Brain microvascular endothelial cell (primary cell): ENCODE measurements around the gene KCNK1.

Source experiments
- DNase-seq: peaks from one replicate; pipeline ENCODE4 v3.0.0-alpha.2; 2020
- H3K27ac ChIP-seq: fragments of 250-450 bp; sonication (Bioruptor Pico); 2 replicates; pipeline ENCODE4 v1.5.1; 2020; ENCODE audit warnings: mild to moderate bottlenecking, moderate library complexity
- H3K27me3 ChIP-seq: fragments of 250-450 bp; sonication (Bioruptor Pico); replicated peaks from 2 replicates; pipeline ENCODE4 v1.5.1; 2020; ENCODE audit warnings: mild to moderate bottlenecking
- H3K36me3 ChIP-seq: fragments of 250-450 bp; sonication (Bioruptor Pico); replicated peaks from 2 replicates; pipeline ENCODE4 v1.5.1; 2020; ENCODE audit warnings: mild to moderate bottlenecking
- H3K4me3 ChIP-seq: 2 replicates; pipeline ENCODE4 v1.5.1; 2011; ENCODE audit warnings: low read depth, mild to moderate bottlenecking, control low read depth, low read length, moderate library complexity
- CTCF ChIP-seq: IDR thresholded peaks from 2 replicates; pipeline ENCODE4 v1.5.1; 2011; ENCODE audit warnings: low read depth, mild to moderate bottlenecking, moderate library complexity, low read length, control low read depth, inconsistent platforms; ENCODE audit errors: missing control alignments
- in situ Hi-C: cut with HindIII; loops from 2 replicates; pipeline ENCODE4 v1.10.0; 2017; ENCODE audit warnings: low sequenced_read_pairs, low pct_ligation_motif_present

The KCNK1 gene

GRCh38 chr1:233570706-233571105 lies 43.2 kb upstream of the KCNK1 start:
- in situ Hi-C loops, result no loop called here
- TF ChIP-seq CTCF, result no peak
- Histone ChIP-seq H3K27ac (no peak overlapping the region), H3K27me3 (no peaks in the 10 kb centered on the region), H3K36me3 (no peaks in the 10 kb centered on the region), H3K4me3 (no peak overlapping the region)
- DNase-seq, result no peak

- Histone ChIP-seq H3K27ac (no peak overlapping the region), H3K27me3 (no peaks in the 10 kb centered on the region), H3K36me3 (no peaks in the 10 kb centered on the region), H3K4me3 (no peak overlapping the region)
- DNase-seq, result no peak
- no peak for TF ChIP-seq CTCF
- in situ Hi-C loops, result no loop called here
These were observed 41.0 kb upstream of the KCNK1 start for GRCh38 chr1:233572896-233573295.

- no peak overlapping the region for H3K27ac ChIP-seq
- no peaks in the 10 kb centered on the region for H3K27me3 ChIP-seq
- DNase-seq, result no peak
- no peak overlapping the region for H3K4me3 ChIP-seq
- no peaks in the 10 kb centered on the region for H3K36me3 ChIP-seq
- no peak for TF ChIP-seq CTCF
- in situ Hi-C loops, result no loop called here
These were observed 38.5 kb upstream of the KCNK1 start for GRCh38 chr1:233575450-233575849.

- no peak for TF ChIP-seq CTCF
- H3K27me3 ChIP-seq, result no peaks in the 10 kb centered on the region
- no peak for DNase-seq
- H3K4me3 ChIP-seq, result no peak overlapping the region
- no peaks in the 10 kb centered on the region for H3K36me3 ChIP-seq
- in situ Hi-C loops, result no loop called here
- no peak overlapping the region for H3K27ac ChIP-seq
These were observed 31.5 kb upstream of the KCNK1 start for GRCh38 chr1:233582439-233582838.

GRCh38 chr1:233584376-233584775 lies 29.5 kb upstream of the KCNK1 start:
- no peak for DNase-seq
- H3K36me3 ChIP-seq, result no peaks in the 10 kb centered on the region

More at GRCh38 chr1:233584376-233584775, 29.5 kb upstream of the KCNK1 start:
- H3K4me3 ChIP-seq, result no peak overlapping the region
- no peak for TF ChIP-seq CTCF
- no peaks in the 10 kb centered on the region for H3K27me3 ChIP-seq
- H3K27ac ChIP-seq, result no peak overlapping the region
- in situ Hi-C loops, result no loop called here
